Fibroblast of mammary gland (primary cell): Measurements from ENCODE around the gene CFAP68.

Source experiments
- DNase-seq: peaks from one replicate; pipeline ENCODE4 v3.0.0-alpha.2; 2010; ENCODE audit warnings: low read depth
- H3K4me3 ChIP-seq: 2 replicates; pipeline ENCODE4 v1.5.1; 2011; ENCODE audit warnings: low read depth, mild to moderate bottlenecking, low read length, moderate library complexity; ENCODE audit not compliant: control insufficient read depth
- CTCF ChIP-seq: conservative IDR thresholded peaks from 2 replicates; pipeline ENCODE4 v1.5.1; 2011; ENCODE audit warnings: low read depth, low read length, inconsistent platforms; ENCODE audit not compliant: control insufficient read depth, insufficient read depth

CFAP68 gene

GRCh38 chr11:111922803-111923202, 43.5 kb downstream of the CFAP68 start:
- DNase-seq = peak; percentile 89
- TF ChIP-seq CTCF = no peak
- H3K4me3 ChIP-seq = no peak overlapping the region

- TF ChIP-seq CTCF = no peak
- DNase-seq = peak; percentile 51
- H3K4me3 ChIP-seq = no peak overlapping the region
Measured at GRCh38 chr11:111923351-111923788, 44.0 kb downstream of the CFAP68 start.

- no peak for DNase-seq
- H3K4me3 ChIP-seq = no peak overlapping the region
- TF ChIP-seq CTCF = no peak
Measured at GRCh38 chr11:111923951-111924350, 44.6 kb downstream of the CFAP68 start.

GRCh38 chr11:111925953-111926352, 46.6 kb downstream of the CFAP68 start:
- no peak overlapping the region for H3K4me3 ChIP-seq
- no peak for DNase-seq
- TF ChIP-seq CTCF = no peak

- TF ChIP-seq CTCF = peak; percentile 13
- peak; percentile 94 for DNase-seq
- peak overlapping the region; percentile 59 for H3K4me3 ChIP-seq
Measured at GRCh38 chr11:111926505-111927391, 47.4 kb downstream of the CFAP68 start.

GRCh38 chr11:111930472-111930871, 51.1 kb downstream of the CFAP68 start:
- H3K4me3 ChIP-seq = no peak overlapping the region
- TF ChIP-seq CTCF = no peak
- no peak for DNase-seq
